A549 treated with dexamethasone at 1 μM for 4 hours (cell line): Measurements from ENCODE around the gene ROPN1. TPM values are rescaled to one million over a fixed set of nuclear protein-coding genes. Genes with fewer than 3 reads are reported as not detected.

Source experiments
- total RNA-seq: library from RNA; stranded (reverse); fragments of 200-300 nt; extraction: Qiagen RNA extraction; gene quantifications from 5 replicates; pipeline ENCODE4 v1.2.3, GENCODE V29; 2022

The ROPN1 gene
- not detected in 5 replicates for total RNA-seq

GRCh38 chr3:123991730-123992588 lies at the start of gene ROPN1:
TSS of gene ROPN1 (minus strand) at chr3:123992124. CDS start at chr3:123980481, 11,643 bp downstream.

GRCh38 chr3:124033360-124034015 lies 41.6 kb upstream of the ROPN1 start, which contains the start of gene KALRN:
TSS of gene KALRN (plus strand) at chr3:124033369.

DNA sequence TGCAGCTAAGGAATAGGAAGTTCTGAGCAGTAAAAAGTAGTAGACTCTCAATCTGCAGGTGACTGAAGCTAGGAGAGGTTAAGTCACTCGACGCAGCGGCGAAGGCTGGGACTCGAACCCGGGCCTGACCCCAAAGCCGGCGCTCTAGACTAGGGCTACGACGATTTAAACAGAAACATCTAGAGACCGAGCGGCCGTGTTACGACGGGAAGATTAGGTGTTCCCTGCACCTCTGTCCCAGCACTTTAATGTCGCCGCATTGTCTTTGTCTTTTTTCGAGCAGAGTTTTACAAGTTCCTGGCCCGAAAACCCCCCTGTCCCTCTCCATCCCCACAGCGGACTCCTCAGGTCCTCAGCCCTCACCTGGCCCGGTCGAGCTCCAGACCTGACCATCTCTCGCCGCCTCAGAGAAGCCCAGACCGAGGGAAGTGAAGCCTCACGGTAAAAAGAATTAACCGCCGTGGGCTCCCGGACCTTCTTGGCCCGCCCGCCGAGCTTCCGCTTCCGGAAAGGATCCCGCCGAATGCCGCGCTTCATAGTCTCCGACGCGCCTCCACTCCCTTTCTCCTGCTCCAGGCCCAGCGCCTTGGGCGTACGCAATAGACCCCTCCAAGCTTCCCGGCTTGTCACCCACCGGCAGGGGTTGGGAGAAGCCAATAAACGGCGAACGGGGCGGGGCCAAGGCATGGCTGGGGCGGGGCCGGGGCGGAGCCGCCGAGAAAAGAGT lies 31.0 kb downstream of the ROPN1 start, which contains the start of gene CCDC14:
Gene CCDC14 (minus strand): TSS at position 449 of the 727 bp plus-strand sequence. CDS start 56 bp downstream, at position 393.

Other genes with a start within 250 kb of the ROPN1 start
- gene MYLK, start 107.8 kb downstream of the ROPN1 start, total RNA-seq = 13.5 to 18.4 TPM (median 16.9 TPM) in 5 replicates
- 15.1 to 19.8 TPM (median 17.4 TPM) in 5 replicates for gene CCDC14, start 30.9 kb downstream of the ROPN1 start, total RNA-seq
- gene KALRN, start 41.2 kb upstream of the ROPN1 start, total RNA-seq = 1.4 to 2.2 TPM (median 2.0 TPM) in 5 replicates